ENCODE measurements around the gene CXADR.
A peak's percentile ranks its signal among the peaks of the same experiment; 100 is the strongest.
"Not testable (repeated sequence)": the region's sequence is repeated elsewhere in the genome, so short reads cannot be mapped to it uniquely, and the experiment has no call there.

CXADR gene

GRCh38 chr21:17501107-17502006, 11.5 kb upstream of the CXADR start:
- no peak for DNase-seq (ENCODE audit: low read depth in 1 of 2, low spot score in 1 of 2)

DNA sequence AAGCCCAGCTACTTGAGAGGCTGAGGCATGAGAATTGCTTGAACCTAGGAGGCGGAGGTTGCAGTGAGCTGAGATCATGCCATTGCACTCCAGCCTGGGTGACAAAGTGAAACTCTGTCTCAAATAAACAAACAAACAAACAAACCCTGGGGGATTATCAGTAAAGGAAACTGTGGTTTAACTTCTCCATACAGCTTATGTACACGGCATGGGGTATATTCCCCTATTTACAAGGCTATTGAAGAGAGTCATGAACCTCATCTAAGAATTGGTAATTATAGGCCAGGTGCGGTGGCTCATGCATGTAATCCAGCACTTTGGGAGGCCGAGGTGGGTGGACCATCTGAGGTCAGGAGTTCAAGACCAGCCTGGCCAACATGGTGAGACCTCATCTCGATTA, 9.9 kb upstream of the CXADR start:
- DNase-seq (ENCODE audit: low read depth in 1 of 2, low spot score in 1 of 2): not testable (repeated sequence)

DNA sequence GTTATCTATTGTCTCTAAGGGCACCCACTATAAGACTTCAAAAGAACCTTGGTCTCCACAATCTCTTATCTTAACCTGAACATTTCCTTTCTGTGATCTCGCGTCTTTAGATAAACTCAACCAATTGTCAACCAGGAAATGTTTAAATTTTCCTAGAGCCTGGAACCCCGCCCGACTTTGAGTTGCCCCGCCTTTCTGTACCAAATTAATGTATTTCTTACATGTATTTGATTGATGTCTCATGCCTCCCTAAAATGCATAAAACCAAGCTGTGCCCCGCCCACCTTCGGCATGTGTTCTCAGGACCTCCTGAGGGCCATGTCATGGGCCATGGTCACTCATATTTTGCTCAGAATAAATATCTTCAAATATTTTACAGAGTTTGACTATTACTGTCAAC, 5.9 kb upstream of the CXADR start:
- DNase-seq (ENCODE audit: low read depth in 1 of 2, low spot score in 1 of 2): no peak

- no peak for DNase-seq (ENCODE audit: low read depth in 1 of 2, low spot score in 1 of 2)
Observed at GRCh38 chr21:17507591-17507990, 5.3 kb upstream of the CXADR start.

GRCh38 chr21:17513214-17514123, 626 bp downstream of the CXADR start:
- DNase-seq (ENCODE audit: low read depth in 1 of 2, low spot score in 1 of 2): peak in 1 of 2 donors; percentile 9

DNA sequence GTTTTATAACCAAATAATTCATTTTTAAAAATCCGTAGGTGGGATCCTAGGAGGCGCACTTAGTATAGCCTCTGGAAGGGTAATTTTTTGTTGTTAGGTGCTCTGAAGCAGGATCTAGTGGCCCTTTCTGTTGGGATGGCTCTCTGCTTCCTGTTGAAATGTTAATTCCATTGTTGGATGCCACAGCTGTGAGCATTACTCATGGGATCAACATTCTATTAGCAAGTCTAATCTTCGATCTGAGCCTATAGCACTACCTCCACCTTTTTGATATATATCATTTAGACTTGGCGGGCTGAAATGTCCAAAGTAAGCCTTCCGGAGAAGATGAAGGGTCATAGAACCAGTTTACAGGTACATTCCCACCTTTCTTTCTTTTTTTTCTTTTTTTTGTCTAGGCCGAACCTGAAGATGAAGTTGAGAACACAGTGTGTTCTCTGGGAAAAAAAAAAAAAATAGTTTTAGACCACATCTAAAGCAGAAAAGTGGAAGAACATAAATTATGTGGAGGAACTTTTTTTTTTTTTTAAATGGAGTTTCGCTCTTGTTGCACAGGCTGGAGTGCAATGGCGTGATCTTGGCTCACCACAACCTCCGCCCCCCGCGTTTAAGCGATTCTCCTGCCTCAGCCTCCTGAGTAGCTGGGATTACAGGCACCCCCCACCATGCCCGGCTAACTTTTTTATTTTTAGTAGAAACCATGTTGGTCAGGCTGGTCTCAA, 1.4 kb downstream of the CXADR start:
- DNase-seq (ENCODE audit: low read depth in 1 of 2, low spot score in 1 of 2): no peak

DNA sequence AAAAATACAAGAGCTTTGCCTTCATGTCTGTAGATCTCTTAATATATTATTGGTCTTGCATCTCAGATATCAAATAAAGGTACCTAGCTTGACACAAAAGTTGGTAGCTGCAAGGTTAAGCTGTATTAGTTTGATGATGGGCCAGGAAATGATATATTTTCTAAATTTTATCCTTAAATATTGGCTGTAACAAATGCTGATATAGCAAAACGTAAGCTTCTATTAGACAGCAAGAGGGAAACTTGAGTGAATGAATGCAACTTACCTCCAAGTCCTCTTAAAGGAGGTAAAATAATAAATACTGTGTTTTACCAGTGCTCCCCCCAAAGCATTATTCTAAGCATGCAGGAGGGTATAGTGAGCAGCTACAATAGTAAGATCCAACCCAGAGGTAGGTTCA, 4.2 kb downstream of the CXADR start:
- not testable (repeated sequence) for DNase-seq (ENCODE audit: low read depth in 1 of 2, low spot score in 1 of 2)

- DNase-seq (ENCODE audit: low read depth in 1 of 2, low spot score in 1 of 2): no peak
Observed at GRCh38 chr21:17519208-17519738, 6.4 kb downstream of the CXADR start.

GRCh38 chr21:17519965-17520609, 7.2 kb downstream of the CXADR start:
- DNase-seq (ENCODE audit: low read depth in 1 of 2, low spot score in 1 of 2): no peak

DNA sequence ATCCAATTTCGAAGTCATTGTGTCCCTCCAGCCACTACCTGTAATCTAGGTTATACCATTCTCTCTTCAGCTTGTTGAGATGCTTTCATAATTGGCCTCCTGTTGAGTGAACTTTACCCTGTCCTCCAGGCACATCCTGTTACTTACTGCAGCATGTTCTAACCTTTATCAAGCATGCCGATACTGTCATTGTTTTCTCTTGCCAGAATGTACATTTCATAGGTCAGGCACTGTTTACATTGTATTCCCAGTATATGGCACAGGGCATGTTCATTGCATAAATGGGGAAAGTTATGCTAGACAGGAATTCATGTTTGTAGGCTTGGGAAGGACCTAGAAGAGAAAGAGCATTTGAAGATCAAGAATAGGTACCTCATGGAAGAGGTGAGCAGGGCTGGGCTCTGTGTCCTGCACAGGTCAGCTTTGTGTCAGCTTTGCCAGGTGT, 10.2 kb downstream of the CXADR start:
- no peak for DNase-seq (ENCODE audit: low read depth in 1 of 2, low spot score in 1 of 2)

DNA sequence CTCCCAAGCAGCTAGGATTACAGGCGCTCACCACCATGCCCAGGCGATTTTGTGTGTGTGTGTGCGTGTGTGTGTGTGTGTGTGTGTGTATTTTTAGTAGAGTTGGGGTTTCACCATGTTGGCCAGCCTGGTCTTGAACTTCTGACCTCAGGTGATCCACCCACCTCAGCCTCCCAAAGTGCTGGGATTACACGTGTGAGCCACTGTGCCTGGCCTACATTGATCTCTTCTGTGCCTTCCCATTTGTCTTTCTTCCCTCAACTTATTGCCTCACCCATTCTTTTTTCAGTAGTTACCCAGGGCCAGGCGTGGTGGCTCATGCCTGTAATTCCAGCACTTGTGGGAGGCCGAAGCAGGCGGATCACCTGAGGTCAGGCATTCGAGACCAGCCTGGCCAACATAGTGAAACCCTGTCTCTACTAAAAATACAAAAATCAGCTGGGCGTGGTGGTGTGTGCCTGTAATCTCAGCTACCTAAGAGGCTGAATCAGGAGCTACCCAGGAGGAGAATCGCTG, 11.2 kb downstream of the CXADR start:
- not testable (repeated sequence) for DNase-seq (ENCODE audit: low read depth in 1 of 2, low spot score in 1 of 2)

DNA sequence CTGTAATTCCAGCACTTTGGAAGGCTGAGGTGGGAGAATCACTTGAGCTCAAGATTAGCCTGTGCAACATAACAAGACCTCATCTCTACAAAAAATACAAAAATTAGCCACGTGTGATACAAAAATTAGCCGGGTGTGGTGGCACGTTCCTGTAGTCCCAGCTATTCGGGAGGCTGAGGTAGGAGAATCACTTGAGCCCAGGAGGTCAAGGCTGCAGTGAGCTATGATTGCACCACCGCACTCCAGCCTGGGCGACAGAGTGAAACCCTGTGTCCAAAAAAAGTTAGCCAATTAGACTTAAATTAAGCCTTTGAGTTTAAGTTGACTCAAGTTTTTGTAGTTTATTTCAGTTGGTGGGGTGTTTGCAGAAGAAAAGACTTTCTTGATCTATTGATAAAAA, 11.8 kb downstream of the CXADR start:
- DNase-seq (ENCODE audit: low read depth in 1 of 2, low spot score in 1 of 2): no peak

- DNase-seq (ENCODE audit: low read depth in 1 of 2, low spot score in 1 of 2): no peak
Observed at GRCh38 chr21:17526776-17527175, 13.9 kb downstream of the CXADR start.

DNA sequence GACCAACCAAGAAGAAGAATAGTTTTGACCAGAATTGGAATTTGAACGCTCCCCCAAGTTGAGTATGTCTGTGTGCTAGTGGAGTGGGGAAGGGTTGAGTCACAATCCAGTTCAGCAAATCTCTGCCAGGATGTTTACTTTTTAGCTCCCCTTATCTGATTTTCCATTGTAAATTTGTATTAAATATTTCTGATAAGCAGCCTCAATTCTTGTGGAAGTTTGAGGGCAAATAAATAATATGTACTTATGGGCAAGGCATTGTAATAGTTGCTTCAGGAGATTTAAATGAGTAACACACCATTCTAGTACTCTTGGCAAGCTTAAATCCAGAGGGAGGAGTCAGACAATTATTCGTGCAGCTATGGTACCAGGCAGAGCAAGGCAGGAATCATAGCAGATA, 14.4 kb downstream of the CXADR start:
- no peak for DNase-seq (ENCODE audit: low read depth in 1 of 2, low spot score in 1 of 2)

GRCh38 chr21:17527711-17528110, 14.9 kb downstream of the CXADR start:
- no peak for DNase-seq (ENCODE audit: low read depth in 1 of 2, low spot score in 1 of 2)

DNA sequence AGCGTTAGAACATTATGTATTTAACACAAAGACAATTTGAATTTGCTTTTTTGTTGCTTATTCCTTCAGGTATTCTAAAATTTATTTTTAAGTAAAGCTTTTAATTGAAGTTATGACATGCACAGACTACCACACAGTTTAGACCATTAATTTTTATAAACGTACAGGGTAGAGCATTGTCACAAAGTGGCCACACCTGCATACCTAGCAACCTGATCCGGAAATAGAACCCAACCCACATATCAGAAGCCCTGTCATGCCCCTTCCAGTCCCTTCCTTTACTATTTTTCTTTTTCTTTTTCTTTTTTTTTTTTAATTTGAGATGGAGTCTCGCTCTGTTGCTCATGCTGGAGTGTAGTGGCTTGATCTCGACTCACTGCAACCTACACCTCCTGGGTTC, 16.8 kb downstream of the CXADR start:
- no peak for DNase-seq (ENCODE audit: low read depth in 1 of 2, low spot score in 1 of 2)

GRCh38 chr21:17532292-17532691, 19.4 kb downstream of the CXADR start:
- DNase-seq (ENCODE audit: low read depth in 1 of 2, low spot score in 1 of 2): no peak

- no peak for DNase-seq (ENCODE audit: low read depth in 1 of 2, low spot score in 1 of 2)
Observed at GRCh38 chr21:17536381-17536780, 23.5 kb downstream of the CXADR start.

DNA sequence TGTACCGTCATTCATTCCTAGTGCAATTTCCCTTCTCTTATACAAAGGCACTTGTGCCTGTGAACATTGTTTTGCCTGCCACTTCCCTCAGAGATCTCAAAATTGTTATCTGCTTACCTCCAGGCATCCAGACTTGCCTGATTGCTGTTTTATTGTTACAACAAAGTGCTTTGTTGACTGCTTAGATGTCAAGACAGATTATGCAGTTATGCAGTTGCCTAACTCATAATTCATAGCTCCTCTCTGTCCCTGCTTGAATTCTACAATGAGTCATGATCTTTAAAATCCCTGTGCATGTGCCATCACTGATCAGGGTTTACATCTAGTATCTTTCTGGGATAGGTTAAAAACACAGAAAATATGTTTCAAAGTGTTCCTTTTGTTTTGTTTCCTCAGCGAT, 24.5 kb downstream of the CXADR start:
- DNase-seq (ENCODE audit: low read depth in 1 of 2, low spot score in 1 of 2): no peak

DNA sequence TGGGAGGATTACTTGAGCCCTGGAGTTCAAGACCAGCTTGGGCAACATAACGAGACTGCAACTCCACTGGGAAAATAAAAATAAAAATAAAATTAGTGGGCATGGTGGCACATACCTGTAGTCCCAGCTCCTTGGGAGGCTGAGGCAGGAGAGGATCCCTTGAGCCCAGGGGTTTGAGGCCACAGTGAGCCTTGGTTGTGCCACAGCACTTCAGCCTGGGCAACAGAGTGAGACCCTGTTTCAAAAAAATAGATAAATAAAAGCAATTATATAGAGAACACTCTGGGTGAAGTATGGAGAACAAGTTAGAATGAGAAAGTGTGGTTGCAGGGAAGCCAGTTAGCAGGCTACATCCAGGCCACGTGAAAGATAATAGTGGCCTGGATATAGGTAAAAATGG, 25.7 kb downstream of the CXADR start:
- DNase-seq (ENCODE audit: low read depth in 1 of 2, low spot score in 1 of 2): no peak
